Measurements from ENCODE around the gene KRT86.

DNA sequence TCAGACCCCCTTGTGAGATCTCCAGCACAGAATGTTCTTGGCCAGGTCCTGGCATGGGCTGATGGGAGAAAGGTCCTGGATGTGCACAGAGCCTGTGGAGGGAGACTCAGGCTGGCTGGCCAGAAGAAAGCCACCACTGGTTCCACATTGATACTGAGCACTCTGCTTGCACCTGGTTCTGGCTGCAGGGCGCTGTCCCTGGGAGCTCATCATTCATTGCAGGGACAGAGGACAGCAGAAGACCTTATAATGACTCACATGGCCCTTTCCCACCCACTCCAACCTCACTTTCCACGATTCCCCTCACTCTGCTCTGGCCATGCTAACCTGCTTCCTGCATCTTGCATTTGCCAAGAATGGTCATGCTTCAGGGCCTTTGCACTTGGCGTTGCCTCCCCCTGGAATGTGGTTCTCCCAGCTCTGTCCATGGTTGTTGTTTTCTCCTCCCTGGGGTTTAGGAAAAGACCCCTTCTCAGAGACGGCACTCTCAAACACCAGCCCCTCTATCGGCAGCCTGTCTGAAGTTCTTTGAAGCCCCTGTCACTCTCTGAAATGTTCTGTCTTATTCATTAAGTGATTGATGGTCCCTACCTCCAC is 31.1 kb upstream of the KRT86 start:
- TF ChIP-seq, protein P1, sequence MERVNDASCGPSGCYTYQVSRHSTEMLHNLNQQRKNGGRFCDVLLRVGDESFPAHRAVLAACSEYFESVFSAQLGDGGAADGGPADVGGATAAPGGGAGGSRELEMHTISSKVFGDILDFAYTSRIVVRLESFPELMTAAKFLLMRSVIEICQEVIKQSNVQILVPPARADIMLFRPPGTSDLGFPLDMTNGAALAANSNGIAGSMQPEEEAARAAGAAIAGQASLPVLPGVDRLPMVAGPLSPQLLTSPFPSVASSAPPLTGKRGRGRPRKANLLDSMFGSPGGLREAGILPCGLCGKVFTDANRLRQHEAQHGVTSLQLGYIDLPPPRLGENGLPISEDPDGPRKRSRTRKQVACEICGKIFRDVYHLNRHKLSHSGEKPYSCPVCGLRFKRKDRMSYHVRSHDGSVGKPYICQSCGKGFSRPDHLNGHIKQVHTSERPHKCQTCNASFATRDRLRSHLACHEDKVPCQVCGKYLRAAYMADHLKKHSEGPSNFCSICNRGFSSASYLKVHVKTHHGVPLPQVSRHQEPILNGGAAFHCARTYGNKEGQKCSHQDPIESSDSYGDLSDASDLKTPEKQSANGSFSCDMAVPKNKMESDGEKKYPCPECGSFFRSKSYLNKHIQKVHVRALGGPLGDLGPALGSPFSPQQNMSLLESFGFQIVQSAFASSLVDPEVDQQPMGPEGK (tag by site-specific recombination; IDR thresholded peaks at IDR 0.05), result no peak
- TF ChIP-seq, protein P2, sequence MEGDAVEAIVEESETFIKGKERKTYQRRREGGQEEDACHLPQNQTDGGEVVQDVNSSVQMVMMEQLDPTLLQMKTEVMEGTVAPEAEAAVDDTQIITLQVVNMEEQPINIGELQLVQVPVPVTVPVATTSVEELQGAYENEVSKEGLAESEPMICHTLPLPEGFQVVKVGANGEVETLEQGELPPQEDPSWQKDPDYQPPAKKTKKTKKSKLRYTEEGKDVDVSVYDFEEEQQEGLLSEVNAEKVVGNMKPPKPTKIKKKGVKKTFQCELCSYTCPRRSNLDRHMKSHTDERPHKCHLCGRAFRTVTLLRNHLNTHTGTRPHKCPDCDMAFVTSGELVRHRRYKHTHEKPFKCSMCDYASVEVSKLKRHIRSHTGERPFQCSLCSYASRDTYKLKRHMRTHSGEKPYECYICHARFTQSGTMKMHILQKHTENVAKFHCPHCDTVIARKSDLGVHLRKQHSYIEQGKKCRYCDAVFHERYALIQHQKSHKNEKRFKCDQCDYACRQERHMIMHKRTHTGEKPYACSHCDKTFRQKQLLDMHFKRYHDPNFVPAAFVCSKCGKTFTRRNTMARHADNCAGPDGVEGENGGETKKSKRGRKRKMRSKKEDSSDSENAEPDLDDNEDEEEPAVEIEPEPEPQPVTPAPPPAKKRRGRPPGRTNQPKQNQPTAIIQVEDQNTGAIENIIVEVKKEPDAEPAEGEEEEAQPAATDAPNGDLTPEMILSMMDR (tag by site-specific recombination; IDR thresholded peaks at IDR 0.05), result no peak
- TF ChIP-seq TCF7L2 (IDR thresholded peaks at IDR 0.05; ENCODE audit: borderline replicate concordance, low read depth, low read length) (no peak), KLF16 (tag by site-specific recombination; IDR thresholded peaks at IDR 0.05) (no peak), ZNF549 (tag by site-specific recombination; IDR thresholded peaks at IDR 0.05) (no peak), ZFP69B (tag by site-specific recombination; IDR thresholded peaks at IDR 0.05) (no peak), KLF9 (tag by site-specific recombination; IDR thresholded peaks at IDR 0.05; ENCODE audit: low read depth) (no peak), ZNF133 (tag by site-specific recombination; IDR thresholded peaks at IDR 0.05) (no peak), ZNF274 (IDR thresholded peaks at IDR 0.05; ENCODE audit: low read length) (no peak), ZNF274 (tag by site-specific recombination; IDR thresholded peaks at IDR 0.05; ENCODE audit: borderline replicate concordance) (no peak), ZNF341 (tag by site-specific recombination; IDR thresholded peaks at IDR 0.05; ENCODE audit: low read depth) (no peak)
- TF ChIP-seq, protein P3, sequence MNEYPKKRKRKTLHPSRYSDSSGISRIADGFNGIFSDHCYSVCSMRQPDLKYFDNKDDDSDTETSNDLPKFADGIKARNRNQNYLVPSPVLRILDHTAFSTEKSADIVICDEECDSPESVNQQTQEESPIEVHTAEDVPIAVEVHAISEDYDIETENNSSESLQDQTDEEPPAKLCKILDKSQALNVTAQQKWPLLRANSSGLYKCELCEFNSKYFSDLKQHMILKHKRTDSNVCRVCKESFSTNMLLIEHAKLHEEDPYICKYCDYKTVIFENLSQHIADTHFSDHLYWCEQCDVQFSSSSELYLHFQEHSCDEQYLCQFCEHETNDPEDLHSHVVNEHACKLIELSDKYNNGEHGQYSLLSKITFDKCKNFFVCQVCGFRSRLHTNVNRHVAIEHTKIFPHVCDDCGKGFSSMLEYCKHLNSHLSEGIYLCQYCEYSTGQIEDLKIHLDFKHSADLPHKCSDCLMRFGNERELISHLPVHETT (tag by site-specific recombination; IDR thresholded peaks at IDR 0.05), result no peak
